ENCODE measurements around the gene RUNX2.

The RUNX2 gene

GRCh38 chr6:45607798-45608197 is 279.7 kb downstream of the RUNX2 start:
- no peak for TF ChIP-seq CTCF (IDR thresholded peaks at IDR 0.05; ENCODE audit: low read depth, low read length)
- DNase-seq (ENCODE audit: extremely low read depth, low read depth), result no peak

- no peak for DNase-seq (ENCODE audit: extremely low read depth, low read depth)
Observed at GRCh38 chr6:45608252-45608913, 280.3 kb downstream of the RUNX2 start.

GRCh38 chr6:45609141-45609638 is 281.1 kb downstream of the RUNX2 start:
- DNase-seq (ENCODE audit: extremely low read depth, low read depth), result peak; percentile 52

More at GRCh38 chr6:45608252-45608913, 280.3 kb downstream of the RUNX2 start:
- no peak for TF ChIP-seq CTCF (IDR thresholded peaks at IDR 0.05; ENCODE audit: low read depth, low read length)

GRCh38 chr6:45610374-45610773 is 282.2 kb downstream of the RUNX2 start:
- no peak for TF ChIP-seq CTCF (IDR thresholded peaks at IDR 0.05; ENCODE audit: low read depth, low read length)
- DNase-seq (ENCODE audit: extremely low read depth, low read depth), result no peak

More at GRCh38 chr6:45609141-45609638, 281.1 kb downstream of the RUNX2 start:
- TF ChIP-seq CTCF (IDR thresholded peaks at IDR 0.05; ENCODE audit: low read depth, low read length), result no peak

- no peak for TF ChIP-seq CTCF (IDR thresholded peaks at IDR 0.05; ENCODE audit: low read depth, low read length)
- DNase-seq (ENCODE audit: extremely low read depth, low read depth), result no peak
Observed at GRCh38 chr6:45610832-45611231, 282.7 kb downstream of the RUNX2 start.

GRCh38 chr6:45611491-45611890 is 283.4 kb downstream of the RUNX2 start:
- no peak for DNase-seq (ENCODE audit: extremely low read depth, low read depth)
- no peak for TF ChIP-seq CTCF (IDR thresholded peaks at IDR 0.05; ENCODE audit: low read depth, low read length)

GRCh38 chr6:45613656-45614055 is 285.5 kb downstream of the RUNX2 start:
- no peak for DNase-seq (ENCODE audit: extremely low read depth, low read depth)
- TF ChIP-seq CTCF (IDR thresholded peaks at IDR 0.05; ENCODE audit: low read depth, low read length), result peak; percentile 12; the same call in 1 of the 2 replicates
